Measurements from ENCODE around the gene ADGRL4.
"Not testable (repeated sequence)": the region's sequence is repeated elsewhere in the genome, so short reads cannot be mapped to it uniquely, and the experiment has no call there.

The ADGRL4 gene

GRCh38 chr1:78916986-78917385 lies 89.5 kb downstream of the ADGRL4 start:
- DNase-seq: no peak

- DNase-seq: no peak
These were observed 92.6 kb downstream of the ADGRL4 start for GRCh38 chr1:78913950-78914349.

DNA sequence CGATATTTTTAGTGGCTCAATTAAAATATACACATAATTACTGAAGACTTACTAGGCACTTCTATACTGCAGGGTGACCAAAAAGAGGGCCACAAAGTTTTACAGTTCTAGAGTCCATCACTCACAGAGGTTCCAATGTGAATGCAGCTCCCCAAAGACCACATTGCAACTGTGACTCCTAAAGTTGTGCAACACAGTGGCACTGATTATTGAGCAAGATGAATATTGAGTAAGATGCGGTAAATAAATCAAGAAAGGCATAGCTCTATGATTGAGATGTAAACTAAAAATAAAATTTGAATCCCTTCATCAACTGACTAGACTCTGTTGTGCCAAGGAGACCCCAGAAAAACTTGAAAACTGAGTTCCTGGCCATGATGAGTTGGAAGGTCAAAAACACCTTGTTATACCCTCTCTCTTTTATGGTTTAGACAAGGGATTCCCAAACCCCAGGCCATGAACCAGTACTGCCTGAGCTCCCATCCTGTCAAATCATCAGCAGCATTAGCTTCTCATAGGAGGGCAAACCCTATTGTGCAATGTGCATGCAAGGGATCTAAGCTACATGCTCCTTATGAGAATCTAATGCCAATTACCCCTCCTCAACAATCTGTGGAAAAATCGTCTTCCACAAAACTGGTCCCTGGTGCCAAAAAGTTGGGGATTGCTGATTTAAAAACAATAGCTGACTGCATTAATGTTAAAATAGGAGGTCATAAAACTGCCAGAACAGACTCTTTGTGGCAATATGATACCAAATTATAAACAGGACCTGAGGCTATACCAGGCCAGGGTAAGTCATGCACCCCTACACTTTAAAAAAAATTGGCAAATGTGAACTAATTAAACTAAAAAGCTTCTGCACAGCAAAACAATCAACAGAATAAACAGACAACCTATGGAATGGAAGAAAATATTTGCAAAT lies 94.3 kb downstream of the ADGRL4 start:
- no peak for DNase-seq

DNA sequence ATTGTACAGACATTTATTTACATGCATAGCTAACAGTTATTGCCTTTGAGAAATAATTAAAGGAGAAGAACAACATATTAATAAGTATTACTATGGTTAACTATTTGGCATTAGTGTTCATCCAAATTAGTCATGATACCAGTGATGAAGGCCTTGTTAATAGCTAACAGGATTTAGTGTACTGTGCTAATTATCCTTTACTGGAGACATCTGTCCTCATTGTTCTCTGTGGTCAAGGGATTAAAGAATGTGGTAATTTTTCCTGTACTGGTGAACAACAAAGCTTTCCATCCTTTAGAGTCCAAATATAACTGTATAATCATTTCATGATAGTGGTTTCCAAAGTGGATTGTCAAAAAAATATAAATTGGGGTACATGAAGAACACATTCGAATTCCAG lies 103.9 kb downstream of the ADGRL4 start:
- no peak for DNase-seq

- no peak for DNase-seq
These were observed 111.7 kb downstream of the ADGRL4 start for GRCh38 chr1:78894811-78895210.

- DNase-seq: no peak
These were observed 114.2 kb downstream of the ADGRL4 start for GRCh38 chr1:78892260-78892840.

- no peak for DNase-seq
These were observed 119.1 kb downstream of the ADGRL4 start for GRCh38 chr1:78887458-78887857.

DNA sequence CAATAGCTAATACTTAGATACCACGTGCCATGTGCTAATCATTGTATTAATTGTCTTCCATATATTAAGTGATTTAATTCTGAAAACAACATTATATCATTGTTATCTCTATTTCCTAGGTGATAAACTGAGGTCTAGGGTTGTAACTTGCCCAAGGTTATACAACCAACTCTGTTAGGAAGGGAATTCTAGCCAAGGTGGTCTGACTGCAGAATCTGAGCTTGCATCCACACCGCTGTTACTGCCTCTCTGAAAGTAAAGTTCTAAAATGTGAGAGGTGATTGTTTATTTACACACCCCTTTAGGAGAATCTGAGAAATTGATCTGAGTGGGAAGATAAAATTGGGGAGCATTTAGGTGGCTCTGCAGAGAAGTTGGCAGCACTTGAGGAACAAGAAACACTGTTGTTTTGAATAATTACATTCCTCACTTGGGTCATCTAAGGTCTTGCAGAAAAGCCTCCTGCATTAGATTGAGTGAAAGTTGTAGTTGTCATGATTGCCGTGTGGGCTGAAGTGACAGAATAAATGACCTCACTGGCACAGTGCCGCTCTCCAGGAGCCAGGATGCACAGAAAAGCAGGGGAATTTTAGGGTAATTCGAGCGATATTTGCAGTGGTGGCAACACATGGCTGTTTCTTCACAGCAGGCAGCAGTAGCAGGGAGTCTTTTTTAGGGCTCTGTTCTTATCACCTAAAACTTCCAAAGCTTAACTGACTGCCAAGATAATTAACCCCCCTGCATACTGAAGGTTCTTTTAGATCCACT lies 121.7 kb downstream of the ADGRL4 start:
- DNase-seq: no peak

DNA sequence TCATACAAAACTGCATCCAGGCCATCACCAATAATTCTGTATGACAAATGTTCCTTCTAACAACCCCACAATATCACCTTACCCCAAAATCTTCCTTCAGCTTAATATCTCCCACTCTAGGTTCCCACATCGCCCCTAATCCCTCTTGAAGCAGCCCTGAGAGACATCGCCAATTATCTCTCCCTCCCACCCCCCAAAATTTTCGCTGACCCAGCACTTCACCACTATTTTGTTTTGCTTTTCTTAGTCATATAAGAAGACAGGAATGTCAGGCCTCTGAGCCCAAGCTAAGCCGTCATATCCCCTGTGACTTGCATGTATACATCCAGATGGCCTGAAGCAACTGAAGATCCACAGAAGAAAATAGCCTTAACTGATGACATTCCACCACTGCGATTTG lies 126.3 kb downstream of the ADGRL4 start:
- DNase-seq: no peak

DNA sequence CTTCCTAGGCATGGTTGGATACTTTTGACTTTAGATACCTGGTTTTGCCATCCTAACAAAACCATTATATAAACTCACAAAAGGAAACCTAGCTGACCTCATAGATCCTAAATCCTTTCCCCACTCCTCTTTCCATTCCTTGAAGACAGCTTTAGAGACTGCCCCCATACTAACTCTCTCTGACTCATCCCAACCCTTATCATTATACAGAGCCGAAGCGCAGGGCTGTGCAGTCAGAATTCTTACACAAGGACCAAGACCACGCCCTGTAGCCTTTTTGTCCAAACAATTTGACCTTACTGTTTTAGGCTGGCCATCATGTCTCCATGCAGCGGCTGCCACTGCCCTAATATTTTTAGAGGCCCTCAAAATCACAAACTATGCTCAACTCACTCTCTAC lies 130.5 kb downstream of the ADGRL4 start:
- not testable (repeated sequence) for DNase-seq

DNA sequence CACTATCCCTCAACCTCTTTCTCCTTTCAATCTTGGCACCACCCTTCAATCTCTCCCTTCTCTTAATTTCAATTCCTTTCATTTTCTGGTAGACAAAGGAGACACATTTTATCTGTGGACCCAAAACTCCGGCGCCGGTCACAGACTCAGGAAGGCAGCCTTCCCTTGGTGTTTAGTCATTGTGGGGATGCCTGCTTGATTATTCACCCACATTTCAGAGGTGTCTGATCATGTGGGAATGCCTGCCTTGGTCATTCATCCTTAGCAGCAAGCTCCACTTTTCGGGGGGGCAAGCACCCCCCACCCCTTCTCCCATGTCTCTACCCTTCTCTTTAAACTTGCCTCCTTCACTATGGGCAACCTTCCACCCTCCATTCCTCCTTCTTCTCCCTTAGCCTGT lies 133.7 kb downstream of the ADGRL4 start:
- not testable (repeated sequence) for DNase-seq

GRCh38 chr1:78871249-78871648 lies 135.3 kb downstream of the ADGRL4 start:
- DNase-seq: no peak

DNA sequence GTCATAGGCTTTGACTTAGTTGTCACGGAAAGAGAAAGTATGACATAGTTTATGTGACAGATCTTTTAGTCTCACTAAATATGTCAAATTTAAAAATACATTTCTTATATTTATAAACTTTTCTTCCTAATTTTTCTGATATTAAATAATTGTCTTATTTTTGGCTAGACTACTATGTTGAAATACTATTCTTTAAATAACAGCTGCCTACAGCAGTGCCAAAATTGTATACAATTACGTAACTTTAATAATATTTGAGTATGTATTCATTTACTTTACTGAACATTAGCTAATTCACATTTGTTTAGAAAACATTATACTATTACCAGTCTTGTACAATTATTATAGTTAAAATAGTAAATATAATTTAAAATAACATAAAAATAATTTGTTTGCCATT lies 137.4 kb downstream of the ADGRL4 start:
- DNase-seq: no peak

DNA sequence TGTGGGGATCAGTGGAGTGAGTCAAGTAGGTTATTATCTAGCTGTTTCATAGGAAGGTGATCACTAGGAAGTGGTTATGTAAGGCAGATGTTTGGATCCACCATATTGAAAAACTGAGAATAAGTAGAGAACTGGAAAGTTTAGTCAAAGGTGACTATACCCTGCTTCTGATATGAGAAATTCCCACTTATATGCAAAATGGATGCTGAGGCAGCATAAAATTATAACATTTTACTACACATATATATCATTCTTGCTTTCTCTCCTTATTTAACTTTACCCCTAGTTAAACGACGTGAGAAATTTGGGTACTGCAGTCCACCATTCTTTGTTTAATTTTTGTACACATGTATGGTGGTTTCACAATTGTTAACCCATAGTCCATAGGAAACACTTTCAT lies 142.4 kb downstream of the ADGRL4 start:
- DNase-seq: no peak

GRCh38 chr1:78856096-78856495 lies 150.4 kb downstream of the ADGRL4 start:
- no peak for DNase-seq

GRCh38 chr1:78855258-78855657 lies 151.3 kb downstream of the ADGRL4 start:
- DNase-seq: no peak

- no peak for DNase-seq
These were observed 152.0 kb downstream of the ADGRL4 start for GRCh38 chr1:78854556-78854955.

- no peak for DNase-seq
These were observed 163.0 kb downstream of the ADGRL4 start for GRCh38 chr1:78843546-78843945.

DNA sequence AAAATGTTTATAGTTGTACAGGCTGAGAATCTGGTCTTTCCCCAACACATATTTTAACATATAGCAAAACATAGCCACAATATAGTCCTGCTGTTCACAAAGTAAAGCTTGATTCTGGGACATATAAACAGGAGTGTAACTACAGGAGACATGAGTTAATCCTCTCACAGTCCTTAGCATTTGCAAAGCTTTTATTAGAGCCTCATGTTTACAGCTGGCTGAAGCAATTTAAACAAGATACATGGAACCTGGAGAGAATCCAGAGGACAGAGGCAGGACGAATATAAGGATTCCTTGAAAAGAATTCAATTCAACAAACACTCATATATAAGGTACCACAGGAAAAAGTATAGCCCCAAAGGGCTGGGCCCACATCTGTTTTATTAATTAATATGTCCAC lies 163.4 kb downstream of the ADGRL4 start:
- DNase-seq: no peak

- DNase-seq: no peak
These were observed 165.9 kb downstream of the ADGRL4 start for GRCh38 chr1:78840453-78841271.
